T-helper 1 cell treated with Interleukin-12 subunit alpha and Interleukin-12 subunit beta and Interleukin-4 antibody, amounts not matched to agents 30 ng/mL and 1 ng/mL, for 36 hours (primary cell): Measurements from ENCODE around the gene CGNL1. TPM values are rescaled to one million over a fixed set of nuclear protein-coding genes. Genes with fewer than 3 reads are reported as not detected.

ENCODE experiments used
- intact Hi-C: fragments of 100-400 bp; cut with micrococcal nuclease; formaldehyde crosslinking; loops from one replicate; pipeline ENCODE4 v1.15.1; 2024
- total RNA-seq: library from RNA; stranded (reverse); gene quantifications from 2 replicates; pipeline ENCODE4 v1.2.3, GENCODE V29; 2022

Gene CGNL1
- total RNA-seq, 1 donor from 2014 or later: not detected

GRCh38 chr15:57423599-57424140 lies 47.4 kb downstream of the CGNL1 start:
- intact Hi-C loops: no loop called here

- intact Hi-C loops: no loop called here
Measured at GRCh38 chr15:57424628-57425405, 48.5 kb downstream of the CGNL1 start.

GRCh38 chr15:57425842-57426241 lies 49.5 kb downstream of the CGNL1 start:
- intact Hi-C loops: no loop called here

- intact Hi-C loops: no loop called here
Measured at GRCh38 chr15:57427367-57427821, 51.1 kb downstream of the CGNL1 start.

- intact Hi-C loops: no loop called here
Measured at GRCh38 chr15:57432141-57432741, 55.9 kb downstream of the CGNL1 start.

DNA sequence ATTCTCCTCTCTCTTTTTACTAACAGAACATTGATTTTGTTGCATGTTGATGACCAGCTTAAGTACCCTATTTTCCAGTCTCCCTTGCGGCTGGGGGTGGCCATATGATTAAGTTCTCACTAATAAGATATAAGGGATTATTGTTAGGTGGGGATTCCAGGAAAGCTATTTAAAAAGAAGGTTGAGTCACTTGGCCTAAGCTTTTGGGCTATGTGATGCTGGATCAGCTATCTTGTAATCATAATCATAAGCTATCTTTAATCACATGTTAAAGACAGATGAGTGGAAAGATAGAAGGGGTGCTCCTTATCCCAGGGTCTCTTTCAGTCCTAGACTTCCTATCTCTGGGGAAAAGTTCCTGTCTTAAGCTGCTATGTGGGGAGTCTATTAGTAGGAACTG lies 59.9 kb downstream of the CGNL1 start:
- intact Hi-C loops: no loop called here

DNA sequence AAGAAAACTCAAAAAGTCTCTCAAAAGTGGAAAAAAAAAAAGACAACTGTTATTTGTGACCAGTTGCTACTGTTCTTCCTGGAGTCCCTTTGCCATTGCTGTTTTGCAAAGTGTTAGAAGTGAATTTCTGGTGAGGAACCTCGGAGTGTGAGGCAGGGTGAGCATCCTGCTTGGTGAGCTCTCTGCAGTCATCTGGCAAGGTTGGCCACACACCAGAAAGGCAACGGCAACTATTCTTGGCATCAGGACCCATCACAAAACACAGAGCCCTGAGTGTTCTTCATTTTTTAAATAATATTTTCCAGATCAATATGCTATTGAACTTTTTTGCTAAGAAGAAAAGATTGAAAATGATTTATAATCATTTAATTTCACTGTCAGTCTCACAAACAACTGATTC lies 60.7 kb downstream of the CGNL1 start:
- intact Hi-C loops: no loop called here

DNA sequence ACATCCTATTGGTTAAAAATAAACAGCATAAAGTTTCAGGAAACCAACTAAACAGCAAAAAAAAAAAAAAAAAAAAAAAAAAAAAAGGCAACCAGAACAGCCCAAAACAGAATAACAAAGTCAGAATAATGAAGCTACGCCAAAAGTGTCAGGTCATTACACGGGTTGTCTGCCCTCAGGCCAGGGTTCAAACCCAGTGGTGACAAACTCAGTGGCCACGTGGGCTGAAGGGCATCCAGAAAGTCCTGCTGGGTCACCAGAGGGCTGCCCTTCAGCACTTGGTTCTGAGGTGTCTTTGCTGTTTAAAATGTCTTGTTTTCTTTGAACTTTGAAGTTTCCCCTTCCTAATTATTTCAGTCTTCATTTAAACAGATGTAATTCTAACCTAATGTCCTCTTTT lies 61.3 kb downstream of the CGNL1 start:
- intact Hi-C loops: no loop called here

DNA sequence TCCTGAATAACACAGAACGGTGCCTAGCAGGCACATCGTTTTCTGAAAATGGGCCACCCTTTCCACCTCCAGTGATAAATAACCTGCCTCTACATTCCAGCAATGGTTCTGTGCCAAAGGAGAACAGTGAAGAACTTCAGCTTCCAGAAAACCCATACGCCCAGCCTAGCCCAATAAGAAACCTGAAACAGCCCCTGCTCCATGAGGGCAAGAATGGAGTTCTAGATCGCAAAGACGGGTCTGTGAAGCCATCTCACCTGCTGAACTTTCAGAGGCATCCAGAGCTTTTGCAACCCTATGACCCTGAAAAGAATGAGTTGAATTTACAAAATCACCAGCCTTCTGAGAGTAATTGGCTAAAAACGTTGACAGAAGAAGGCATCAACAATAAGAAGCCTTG lies 61.9 kb downstream of the CGNL1 start:
- intact Hi-C loops: no loop called here

DNA sequence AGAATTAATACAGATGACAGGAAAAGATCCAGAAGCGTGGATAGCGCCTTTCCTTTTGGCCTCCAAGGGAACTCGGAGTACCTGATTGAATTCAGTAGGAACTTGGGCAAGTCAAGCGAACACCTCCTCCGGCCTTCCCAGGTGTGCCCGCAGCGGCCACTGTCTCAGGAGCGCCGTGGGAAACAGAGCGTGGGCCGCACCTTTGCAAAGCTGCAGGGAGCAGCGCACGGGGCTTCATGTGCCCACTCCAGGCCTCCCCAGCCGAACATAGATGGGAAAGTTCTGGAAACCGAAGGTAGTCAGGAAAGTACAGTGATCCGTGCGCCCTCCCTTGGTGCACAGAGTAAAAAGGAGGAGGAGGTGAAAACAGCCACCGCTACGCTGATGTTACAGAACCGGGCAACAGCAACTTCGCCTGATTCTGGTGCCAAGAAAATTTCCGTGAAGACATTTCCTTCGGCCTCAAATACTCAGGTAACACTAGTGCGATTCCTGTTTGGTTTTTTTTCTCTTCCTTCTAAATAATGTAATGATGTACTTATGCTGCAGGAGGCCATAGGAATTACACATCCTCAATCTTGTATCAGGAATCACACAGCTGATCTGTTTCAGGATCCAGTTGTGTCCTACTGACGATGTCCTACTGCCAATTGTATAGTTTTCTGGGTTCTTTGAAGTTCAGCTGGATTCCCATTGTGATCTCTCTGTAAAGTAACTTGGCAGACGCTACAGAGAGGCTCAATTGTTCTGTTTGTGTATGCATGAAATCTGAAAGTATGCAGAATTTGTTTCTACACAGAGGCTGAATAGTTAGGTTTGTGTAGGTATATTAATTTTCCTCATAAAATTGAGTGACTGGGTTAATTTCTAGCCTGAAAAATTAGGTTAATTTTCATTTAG lies 63.1 kb downstream of the CGNL1 start:
- intact Hi-C loops: no loop called here

GRCh38 chr15:57440167-57440566 lies 63.9 kb downstream of the CGNL1 start:
- intact Hi-C loops: no loop called here

DNA sequence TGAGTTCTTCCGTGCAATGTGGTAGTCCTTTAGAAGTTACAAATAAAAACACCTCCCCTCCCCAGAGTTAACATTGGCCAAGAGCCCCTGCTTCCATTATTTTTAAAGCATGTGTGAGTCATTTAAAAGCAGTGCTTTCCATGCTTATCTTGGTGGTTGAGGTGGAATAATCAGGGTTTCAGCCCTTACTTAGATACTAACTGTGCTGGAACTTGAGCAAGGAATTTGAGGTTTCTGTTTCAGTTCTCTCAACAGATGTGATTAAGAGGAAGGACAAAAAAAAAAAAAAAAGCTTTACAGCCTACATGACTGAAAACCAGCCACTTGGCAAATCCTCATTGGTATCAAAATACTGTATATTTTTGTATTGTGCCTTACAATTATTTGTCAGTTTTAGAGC lies 64.5 kb downstream of the CGNL1 start:
- intact Hi-C loops: no loop called here

- intact Hi-C loops: no loop called here
Measured at GRCh38 chr15:57442335-57442734, 66.0 kb downstream of the CGNL1 start.

GRCh38 chr15:57443486-57443885 lies 67.2 kb downstream of the CGNL1 start:
- intact Hi-C loops: no loop called here

- intact Hi-C loops: no loop called here
Measured at GRCh38 chr15:57444877-57445513, 68.7 kb downstream of the CGNL1 start.

DNA sequence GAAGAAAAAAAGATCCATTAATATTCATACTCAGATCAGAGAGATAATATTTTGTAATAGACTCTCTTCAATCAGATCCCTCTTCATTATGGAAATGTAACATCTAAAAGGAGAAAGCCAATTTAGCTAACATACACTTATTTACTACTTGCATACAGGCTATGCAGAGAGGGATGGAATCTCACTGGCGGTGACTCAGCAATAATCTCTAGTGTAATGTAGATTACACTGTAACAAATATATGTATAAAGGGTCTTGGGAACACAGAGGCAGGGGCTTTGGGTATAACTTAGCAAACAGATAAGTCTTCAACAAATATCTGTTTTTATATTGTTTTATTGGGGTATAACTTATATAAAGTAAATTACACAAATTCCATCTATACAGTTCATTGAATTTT lies 69.6 kb downstream of the CGNL1 start:
- intact Hi-C loops: no loop called here

DNA sequence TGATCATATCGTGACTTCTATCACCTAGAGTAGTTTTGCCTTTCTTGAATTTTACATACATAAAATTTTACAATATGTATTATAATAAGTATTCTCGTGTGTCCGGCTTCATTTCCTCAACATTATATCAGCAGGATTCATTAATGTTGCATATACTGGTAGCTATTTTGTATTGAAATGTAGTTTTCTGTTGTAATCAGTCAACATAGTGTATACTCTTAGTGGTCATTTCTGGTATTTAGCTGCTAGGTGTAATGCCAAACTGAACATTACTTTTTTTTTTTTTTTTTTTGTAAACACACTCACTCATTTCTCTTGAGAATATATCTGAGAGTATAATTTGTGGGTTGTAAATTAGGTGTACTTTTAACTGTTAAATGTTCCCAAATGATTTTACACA lies 70.1 kb downstream of the CGNL1 start:
- intact Hi-C loops: no loop called here

GRCh38 chr15:57451555-57451954 lies 75.2 kb downstream of the CGNL1 start:
- intact Hi-C loops: no loop called here

- intact Hi-C loops: no loop called here
Measured at GRCh38 chr15:57452090-57452754, 75.9 kb downstream of the CGNL1 start.

- intact Hi-C loops: no loop called here
Measured at GRCh38 chr15:57455929-57456328, 79.6 kb downstream of the CGNL1 start.

GRCh38 chr15:57456559-57456958 lies 80.3 kb downstream of the CGNL1 start:
- intact Hi-C loops: no loop called here
